Activated CD8-positive, alpha-beta T cell treated with anti-CD3 and anti-CD28 coated beads for 36 hours (primary cell): ENCODE data around the gene DDR1. TPM values are rescaled to one million over a fixed set of nuclear protein-coding genes. Genes with fewer than 3 reads are reported as not detected.
"Not testable (repeated sequence)": the region's sequence is repeated elsewhere in the genome, so short reads cannot be mapped to it uniquely, and the experiment has no call there.

Experiments
- ATAC-seq: fragments of 200-7000 bp; cut with Tn5 transposase; one replicate; pipeline ENCODE4 v1.10.0; 2021; ENCODE audit warnings: mild to moderate bottlenecking, moderate library complexity
- CTCF ChIA-PET: fragments of 350-600 bp; sonication (Branson Sonifier 250); formaldehyde crosslinking; loops from one replicate; lab custom pipeline; 2021; ENCODE audit warnings: antibody characterized with exemption; lab: Charles Lee
- POLR2A ChIA-PET: fragments of 350-600 bp; sonication (Branson Sonifier 250); formaldehyde crosslinking; loops from one replicate; lab custom pipeline; 2021; ENCODE audit warnings: antibody characterized with exemption; lab: Charles Lee
- DNase-seq: peaks from one replicate; pipeline ENCODE4 v3.0.0-alpha.2; 2020
- H3K27ac Mint-ChIP-seq: one replicate; pipeline ENCODE4 v1.8.0; 2021; ENCODE audit warnings: mild to moderate bottlenecking, mixed read lengths
- H3K27me3 Mint-ChIP-seq: one replicate; pipeline ENCODE4 v1.8.0; 2021; ENCODE audit warnings: mixed read lengths
- H3K36me3 Mint-ChIP-seq: one replicate; pipeline ENCODE4 v1.8.0; 2021; ENCODE audit warnings: low read depth, mixed read lengths
- H3K4me1 Mint-ChIP-seq: one replicate; pipeline ENCODE4 v1.8.0; 2021; ENCODE audit warnings: low read depth, mixed read lengths
- H3K4me3 Mint-ChIP-seq: one replicate; pipeline ENCODE4 v1.8.0; 2021; ENCODE audit warnings: mild to moderate bottlenecking, moderate library complexity, mixed read lengths
- H3K9me3 Mint-ChIP-seq: one replicate; pipeline ENCODE4 v1.8.0; 2021; ENCODE audit warnings: mixed read lengths
- intact Hi-C: fragments of 100-400 bp; cut with micrococcal nuclease; formaldehyde crosslinking; loops from one replicate; pipeline ENCODE4 v1.10.0; 2022
- total RNA-seq, 2 experiments: library from RNA; stranded (reverse); gene quantifications; one replicate each; pipeline ENCODE4 v1.2.3, GENCODE V29; 2021
- TF ChIP-seq, protein P1 (sequence below): fragments of 200-600 bp; IDR thresholded peaks from one replicate; pipeline ENCODE4 v1.8.0; 2022; ENCODE audit warnings: antibody characterized with exemption, mild to moderate bottlenecking

The DDR1 gene
- total RNA-seq, 2 experiments from 2014 or later: 14.4 to 14.5 TPM

- peaks cover 47% of the 10 kb centered on the region for H3K36me3 Mint-ChIP-seq
- DNase-seq (no peak), ATAC-seq (no peak)
- intact Hi-C loops: loop anchor here (5.0 kb wide), 1 partner anchor 170 kb away; no protein-coding TSS in a partner anchor
- H3K9me3 Mint-ChIP-seq: no peaks in the 10 kb centered on the region
- peaks cover 26% of the 10 kb centered on the region for H3K4me1 Mint-ChIP-seq
- CTCF ChIA-PET: interaction anchor here (2.7 to 9.2 kb wide), 5 partner anchors 12 to 169 kb away, joined by 13 to 116 read pairs (median 45); no protein-coding TSS in a partner anchor
- H3K27ac Mint-ChIP-seq: no peak overlapping the region
- no peak overlapping the region for H3K4me3 Mint-ChIP-seq
- POLR2A ChIA-PET: interaction anchor here (1.3 kb wide), 1 partner anchor 9 kb away, joined by 6 read pairs; no protein-coding TSS in a partner anchor
- H3K27me3 Mint-ChIP-seq: no peaks in the 10 kb centered on the region
- TF ChIP-seq, protein P1, sequence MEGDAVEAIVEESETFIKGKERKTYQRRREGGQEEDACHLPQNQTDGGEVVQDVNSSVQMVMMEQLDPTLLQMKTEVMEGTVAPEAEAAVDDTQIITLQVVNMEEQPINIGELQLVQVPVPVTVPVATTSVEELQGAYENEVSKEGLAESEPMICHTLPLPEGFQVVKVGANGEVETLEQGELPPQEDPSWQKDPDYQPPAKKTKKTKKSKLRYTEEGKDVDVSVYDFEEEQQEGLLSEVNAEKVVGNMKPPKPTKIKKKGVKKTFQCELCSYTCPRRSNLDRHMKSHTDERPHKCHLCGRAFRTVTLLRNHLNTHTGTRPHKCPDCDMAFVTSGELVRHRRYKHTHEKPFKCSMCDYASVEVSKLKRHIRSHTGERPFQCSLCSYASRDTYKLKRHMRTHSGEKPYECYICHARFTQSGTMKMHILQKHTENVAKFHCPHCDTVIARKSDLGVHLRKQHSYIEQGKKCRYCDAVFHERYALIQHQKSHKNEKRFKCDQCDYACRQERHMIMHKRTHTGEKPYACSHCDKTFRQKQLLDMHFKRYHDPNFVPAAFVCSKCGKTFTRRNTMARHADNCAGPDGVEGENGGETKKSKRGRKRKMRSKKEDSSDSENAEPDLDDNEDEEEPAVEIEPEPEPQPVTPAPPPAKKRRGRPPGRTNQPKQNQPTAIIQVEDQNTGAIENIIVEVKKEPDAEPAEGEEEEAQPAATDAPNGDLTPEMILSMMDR: no peak
Observed at GRCh38 chr6:30917487-30917886, 33.2 kb downstream of the DDR1 start.

- CTCF ChIA-PET: interaction anchor here (0.7 to 9.2 kb wide), 7 partner anchors 11 to 169 kb away, joined by 3 to 116 read pairs (median 3); partner anchors contain the start of gene GTF2H4
Observed at GRCh38 chr6:30918670-30919069, 34.4 kb downstream of the DDR1 start.

DNA sequence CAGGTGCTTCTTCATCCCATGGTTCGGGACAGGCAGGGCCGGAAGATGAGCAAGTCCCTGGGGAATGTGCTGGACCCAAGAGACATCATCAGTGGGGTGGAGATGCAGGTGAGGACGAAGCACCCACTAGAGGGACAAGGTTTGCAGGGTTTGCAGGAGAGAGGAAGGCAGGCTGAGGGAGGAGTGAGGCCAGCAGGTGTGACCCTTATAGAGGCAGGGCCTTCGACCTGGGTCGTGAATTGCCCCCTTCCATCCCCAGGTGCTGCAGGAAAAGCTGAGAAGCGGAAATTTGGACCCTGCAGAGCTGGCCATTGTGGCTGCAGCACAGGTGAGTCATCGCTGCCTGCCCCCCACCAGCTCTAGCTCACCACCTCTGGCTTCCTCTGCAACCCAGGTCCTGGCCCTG lies 38.1 kb downstream of the DDR1 start:
- peaks cover 40% of the 10 kb centered on the region for H3K36me3 Mint-ChIP-seq

More at GRCh38 chr6:30918670-30919069, 34.4 kb downstream of the DDR1 start:
- Mint-ChIP-seq H3K27ac (no peak overlapping the region), H3K36me3 (peaks cover 45% of the 10 kb centered on the region), H3K27me3 (no peaks in the 10 kb centered on the region), H3K9me3 (no peaks in the 10 kb centered on the region), H3K4me1 (peaks cover 18% of the 10 kb centered on the region), H3K4me3 (no peak overlapping the region)
- ATAC-seq: no peak
- no peak for DNase-seq
- intact Hi-C loops: loop anchor here (5.0 kb wide), 1 partner anchor 169 kb away; no protein-coding TSS in a partner anchor
- TF ChIP-seq, protein P1: no peak
- POLR2A ChIA-PET: interaction anchor here (0.6 to 0.8 kb wide), 3 partner anchors 87 to 440 kb away, joined by 3 to 4 read pairs (median 3); no protein-coding TSS in a partner anchor

GRCh38 chr6:30924040-30924627 lies 39.8 kb downstream of the DDR1 start:
- H3K9me3 Mint-ChIP-seq, H3K27me3 Mint-ChIP-seq, H3K27ac Mint-ChIP-seq, intact Hi-C loops, H3K4me1 Mint-ChIP-seq, H3K4me3 Mint-ChIP-seq, DNase-seq, ATAC-seq: not testable (repeated sequence)
- peaks cover 50% of the 10 kb centered on the region for H3K36me3 Mint-ChIP-seq
- CTCF ChIA-PET: interaction anchor here (1.1 to 1.5 kb wide), 2 partner anchors 8 to 145 kb away, joined by 3 read pairs; no protein-coding TSS in a partner anchor
- POLR2A ChIA-PET: interaction anchor here (0.6 kb wide), 1 partner anchor 31 kb away, joined by 3 read pairs; no protein-coding TSS in a partner anchor

More for the DNA sequence above, 38.1 kb downstream of the DDR1 start:
- DNase-seq (no peak), ATAC-seq (no peak)
- intact Hi-C loops: no loop called here
- no peaks in the 10 kb centered on the region for H3K27me3 Mint-ChIP-seq
- no peak overlapping the region for H3K27ac Mint-ChIP-seq
- H3K4me3 Mint-ChIP-seq: no peak overlapping the region
- POLR2A ChIA-PET: interaction anchor here (0.9 kb wide), 1 partner anchor 179 kb away, joined by 3 read pairs; no protein-coding TSS in a partner anchor
- H3K4me1 Mint-ChIP-seq: no peaks in the 10 kb centered on the region
- H3K9me3 Mint-ChIP-seq: no peaks in the 10 kb centered on the region
- CTCF ChIA-PET: interaction anchor here (0.9 kb wide), 1 partner anchor 158 kb away, joined by 3 read pairs; no protein-coding TSS in a partner anchor
- TF ChIP-seq, protein P1: no peak

GRCh38 chr6:30926644-30927043 lies 42.3 kb downstream of the DDR1 start:
- no peaks in the 10 kb centered on the region for H3K4me1 Mint-ChIP-seq
- TF ChIP-seq, protein P1: no peak
- no peak overlapping the region for H3K27ac Mint-ChIP-seq
- intact Hi-C loops: no loop called here
- H3K36me3 Mint-ChIP-seq: peaks cover 43% of the 10 kb centered on the region
- DNase-seq: no peak
- H3K4me3 Mint-ChIP-seq: no peak overlapping the region
- no peaks in the 10 kb centered on the region for H3K27me3 Mint-ChIP-seq
- H3K9me3 Mint-ChIP-seq: peaks cover 8% of the 10 kb centered on the region
- POLR2A ChIA-PET: interaction anchor here (1.0 to 2.3 kb wide), 3 partner anchors 9 to 13 kb away, joined by 4 to 8 read pairs (median 6); partner anchors contain the start of gene VARS2
- ATAC-seq: no peak
- CTCF ChIA-PET: interaction anchor here (0.9 to 1.6 kb wide), 2 partner anchors 11 to 55 kb away, joined by 3 to 4 read pairs; no protein-coding TSS in a partner anchor

DNA sequence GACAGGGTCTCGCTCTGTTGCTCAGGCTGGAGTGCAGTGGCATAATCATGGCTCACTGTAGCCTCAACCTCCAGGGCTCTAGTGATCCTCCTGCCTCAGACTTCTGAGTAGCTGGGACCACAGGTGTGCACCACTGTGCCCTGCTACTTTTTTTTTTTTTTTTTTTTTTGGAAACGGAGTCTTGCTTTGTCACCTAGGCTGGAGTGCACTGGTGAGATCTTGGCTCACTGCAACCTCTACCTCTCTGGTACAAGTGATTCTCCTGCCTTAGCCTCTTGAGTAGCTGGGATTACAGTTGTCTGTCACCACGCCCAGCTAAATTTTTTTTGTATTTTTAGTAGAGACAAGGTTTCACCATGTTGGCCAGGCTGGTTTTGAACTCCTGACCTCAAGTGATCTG lies 42.8 kb downstream of the DDR1 start:
- ATAC-seq, DNase-seq, intact Hi-C loops, H3K4me1 Mint-ChIP-seq, H3K27me3 Mint-ChIP-seq, H3K9me3 Mint-ChIP-seq, H3K27ac Mint-ChIP-seq, H3K4me3 Mint-ChIP-seq: not testable (repeated sequence)
- ChIA-PET CTCF (interaction anchor here (0.9 to 1.6 kb wide), 2 partner anchors 11 to 55 kb away, joined by 3 to 4 read pairs; no protein-coding TSS in a partner anchor), POLR2A (interaction anchor here (2.3 kb wide), 1 partner anchor 9 kb away, joined by 6 read pairs; no protein-coding TSS in a partner anchor)
- H3K36me3 Mint-ChIP-seq: peaks cover 42% of the 10 kb centered on the region
